Stomach (tissue), 4 donors: ENCODE measurements around the gene RPTOR.

Experiments
- CTCF ChIP-seq, 7 experiments: fragments of 450-650 bp in 4 of 7; fragments of 200-600 bp in 3 of 7; sonication (generic) in 3 of 7; IDR thresholded peaks; one replicate each; pipeline ENCODE4 v1.5.1; 2016 to 2019; ENCODE audit warnings: antibody characterized with exemption in 7 of 7, control low read depth in 2 of 7, mild to moderate bottlenecking in 1 of 7
- EP300 ChIP-seq: sonication (generic); formaldehyde crosslinking; IDR thresholded peaks from one replicate; pipeline ENCODE4 v1.6.1; 2017; ENCODE audit warnings: antibody characterized with exemption
- POLR2A ChIP-seq, 4 donors: fragments of 450-650 bp; IDR thresholded peaks; one replicate each; pipeline ENCODE4 v1.6.1; 2016; ENCODE audit warnings: antibody characterized with exemption in 4 of 4, control low read depth in 2 of 4, mild to moderate bottlenecking in 1 of 4, moderate library complexity in 1 of 4

- no peak for TF ChIP-seq EP300
- no peak for TF ChIP-seq CTCF (IDR thresholded peaks at IDR 0.05)
- no peak for TF ChIP-seq POLR2A (IDR thresholded peaks at IDR 0.05)
Observed at GRCh38 chr17:80951121-80952090, 406.8 kb downstream of the RPTOR start.
